ENCODE results near the gene SYNE3.

The SYNE3 gene

GRCh38 chr14:95530473-95531276, 14.2 kb upstream of the SYNE3 start:
- no peak for DNase-seq (ENCODE audit: low read depth)
- no peak overlapping the region for H3K4me3 ChIP-seq (ENCODE audit: low read depth, low read length)
- TF ChIP-seq CTCF (IDR thresholded peaks at IDR 0.05; ENCODE audit: control insufficient read depth, extremely low read depth, insufficient read depth): no peak

- no peak overlapping the region for H3K4me3 ChIP-seq (ENCODE audit: low read depth, low read length)
- TF ChIP-seq CTCF (IDR thresholded peaks at IDR 0.05; ENCODE audit: control insufficient read depth, extremely low read depth, insufficient read depth): no peak
Observed at GRCh38 chr14:95529216-95529615, 12.8 kb upstream of the SYNE3 start.

GRCh38 chr14:95527387-95528002, 11.0 kb upstream of the SYNE3 start:
- TF ChIP-seq CTCF (IDR thresholded peaks at IDR 0.05; ENCODE audit: control insufficient read depth, extremely low read depth, insufficient read depth): peak; percentile 62
- H3K4me3 ChIP-seq (ENCODE audit: low read depth, low read length): no peak overlapping the region
- DNase-seq (ENCODE audit: low read depth): no peak

More at GRCh38 chr14:95529216-95529615, 12.8 kb upstream of the SYNE3 start:
- no peak for DNase-seq (ENCODE audit: low read depth)

GRCh38 chr14:95526483-95527386, 10.3 kb upstream of the SYNE3 start:
- no peak for TF ChIP-seq CTCF (IDR thresholded peaks at IDR 0.05; ENCODE audit: control insufficient read depth, extremely low read depth, insufficient read depth)
- no peak overlapping the region for H3K4me3 ChIP-seq (ENCODE audit: low read depth, low read length)

GRCh38 chr14:95525999-95526398, 9.5 kb upstream of the SYNE3 start:
- no peak for TF ChIP-seq CTCF (IDR thresholded peaks at IDR 0.05; ENCODE audit: control insufficient read depth, extremely low read depth, insufficient read depth)
- H3K4me3 ChIP-seq (ENCODE audit: low read depth, low read length): no peak overlapping the region
- DNase-seq (ENCODE audit: low read depth): no peak

More at GRCh38 chr14:95526483-95527386, 10.3 kb upstream of the SYNE3 start:
- no peak for DNase-seq (ENCODE audit: low read depth)

GRCh38 chr14:95524706-95525512, 8.5 kb upstream of the SYNE3 start:
- DNase-seq (ENCODE audit: low read depth): no peak
- TF ChIP-seq CTCF (IDR thresholded peaks at IDR 0.05; ENCODE audit: control insufficient read depth, extremely low read depth, insufficient read depth): no peak
- H3K4me3 ChIP-seq (ENCODE audit: low read depth, low read length): no peak overlapping the region

All from LNCaP clone FGC (cell line).